SK-N-SH (cell line): ENCODE measurements around the gene SNX10. TPM values are rescaled to one million over a fixed set of nuclear protein-coding genes. Genes with fewer than 3 reads are reported as not detected.

ENCODE experiments used
- CTCF ChIA-PET: fragments of 300-600, 350-600 bp; formaldehyde crosslinking; extraction: SDS; loops from one replicate; lab custom pipeline; 2021; lab: Yijun Ruan, JAX
- POLR2A ChIA-PET: fragments of 350-600 bp; sonication (Branson Sonifier 250); formaldehyde crosslinking; extraction: SDS; loops from one replicate; lab custom pipeline; 2020; ENCODE audit warnings: antibody characterized with exemption, inconsistent platforms; lab: Yijun Ruan, JAX
- DNase-seq: peaks from one replicate; pipeline ENCODE4 v3.0.0; 2012
- H2AFZ ChIP-seq: fragments of 200-600 bp; sonication (generic); 2 replicates; pipeline ENCODE4 v1.8.1; 2016; ENCODE audit warnings: antibody characterized with exemption, mild to moderate bottlenecking, low read depth
- H3F3A ChIP-seq: fragments of 200-600 bp; sonication (generic); replicated peaks from 2 replicates; pipeline ENCODE3; 2016; ENCODE audit warnings: antibody characterized with exemption, mild to moderate bottlenecking; ENCODE audit not compliant: insufficient read depth
- H3K27ac ChIP-seq, 2 experiments: fragments of 200-500 bp in 1 of 2; fragments of 200-600 bp in 1 of 2; sonication (Bioruptor generic) in 1 of 2; sonication (generic), shearing (Covaris generic) in 1 of 2; 2 replicates each; pipeline versions ENCODE4 v1.5.1 to v1.6.1; 2014 to 2016; ENCODE audit warnings: low read depth in 2 of 2, inconsistent platforms in 1 of 2, low read length in 1 of 2, mild to moderate bottlenecking in 1 of 2, mixed read lengths in 1 of 2
- H3K27me3 ChIP-seq: fragments of 200-600 bp; sonication (generic), shearing (Covaris generic); 2 replicates; pipeline ENCODE4 v1.6.1; 2016; ENCODE audit warnings: mixed run types; ENCODE audit not compliant: insufficient read depth
- H3K36me3 ChIP-seq, 2 experiments: fragments of 200-500 bp in 1 of 2; fragments of 200-600 bp in 1 of 2; sonication (Bioruptor generic) in 1 of 2; sonication (generic) in 1 of 2; replicated peaks in 1 of 2; 2 replicates each; pipeline versions ENCODE3 to v1.5.1; 2014 to 2016; ENCODE audit warnings: low read length in 1 of 2, mild to moderate bottlenecking in 1 of 2; ENCODE audit not compliant: insufficient read depth in 2 of 2, control insufficient read depth in 1 of 2
- H3K4me1 ChIP-seq, 2 experiments: fragments of 200-500 bp in 1 of 2; fragments of 200-600 bp in 1 of 2; sonication (Bioruptor generic) in 1 of 2; sonication (generic), shearing (Covaris generic) in 1 of 2; 2 replicates each; pipeline versions ENCODE4 v1.5.1 to v1.6.1; 2014 to 2016; ENCODE audit warnings: low read depth in 1 of 2, low read length in 1 of 2, mixed run types in 1 of 2; ENCODE audit not compliant: insufficient read depth in 2 of 2, control insufficient read depth in 1 of 2
- H3K4me2 ChIP-seq: fragments of 200-600 bp; sonication (generic), shearing (Covaris generic); 2 replicates; pipeline ENCODE4 v1.6.1; 2017; ENCODE audit warnings: mixed run types
- H3K4me3 ChIP-seq, 2 experiments: fragments of 200-500 bp in 1 of 2; fragments of 200-600 bp in 1 of 2; sonication (Bioruptor generic) in 1 of 2; sonication (generic), shearing (Covaris generic) in 1 of 2; 2 replicates each; pipeline versions ENCODE4 v1.5.1 to v1.8.1; 2014 to 2016; ENCODE audit warnings: low read depth in 2 of 2, inconsistent platforms in 1 of 2, low read length in 1 of 2, mild to moderate bottlenecking in 1 of 2, mixed read lengths in 1 of 2, moderate library complexity in 1 of 2
- H3K79me2 ChIP-seq: fragments of 200-600 bp; sonication (generic); 2 replicates; pipeline ENCODE4 v1.8.1; 2017; ENCODE audit warnings: mild to moderate bottlenecking; ENCODE audit not compliant: insufficient read depth
- H3K9ac ChIP-seq: fragments of 200-600 bp; sonication (generic); 2 replicates; pipeline ENCODE4 v1.6.1; 2017; ENCODE audit warnings: mixed run types
- H3K9me2 ChIP-seq: fragments of 200-600 bp; sonication (generic); 2 replicates; pipeline ENCODE4 v1.6.1; 2017; ENCODE audit warnings: mixed run types
- H3K9me3 ChIP-seq: fragments of 200-600 bp; sonication (generic); 2 replicates; pipeline ENCODE4 v1.6.1; 2017; ENCODE audit warnings: mixed run types, mild to moderate bottlenecking, moderate library complexity
- H4K20me1 ChIP-seq: fragments of 200-600 bp; sonication (generic); 2 replicates; pipeline ENCODE4 v1.6.1; 2017; ENCODE audit warnings: mild to moderate bottlenecking, mixed run types; ENCODE audit not compliant: insufficient read depth
- CTCF ChIP-seq: fragments of 200-600 bp; sonication (generic); IDR thresholded peaks from 2 replicates; pipeline ENCODE4 v1.6.1; 2017; ENCODE audit warnings: antibody characterized with exemption, mild to moderate bottlenecking, moderate library complexity
- EP300 ChIP-seq, 2 experiments: IDR thresholded peaks; 2 replicates each; pipeline versions ENCODE4 v1.4.0 to v1.6.1; 2012; ENCODE audit warnings: borderline replicate concordance in 1 of 2, low read depth in 1 of 2, low read length in 1 of 2
- GABPA ChIP-seq: IDR thresholded peaks from 2 replicates; pipeline ENCODE4 v1.4.0; 2012; ENCODE audit warnings: low read depth, mild to moderate bottlenecking
- MXI1 ChIP-seq: IDR thresholded peaks from 2 replicates; pipeline ENCODE4 v1.6.1; 2012; ENCODE audit warnings: mild to moderate bottlenecking, low read depth, low read length, improper control_type of control experiment
- PBX3 ChIP-seq: IDR thresholded peaks from 2 replicates; pipeline ENCODE4; 2012
- RAD21 ChIP-seq: IDR thresholded peaks from 2 replicates; pipeline ENCODE4 v1.6.1; 2012; ENCODE audit warnings: mild to moderate bottlenecking, low read length
- TAF1 ChIP-seq: IDR thresholded peaks from 2 replicates; pipeline ENCODE4 v1.6.1; 2012; ENCODE audit warnings: low read depth, mild to moderate bottlenecking, low read length, moderate library complexity, borderline replicate concordance
- TEAD4 ChIP-seq: IDR thresholded peaks from 2 replicates; pipeline ENCODE4 v1.4.0; 2012; ENCODE audit warnings: mild to moderate bottlenecking, borderline replicate concordance; ENCODE audit not compliant: insufficient read depth
- USF1 ChIP-seq: IDR thresholded peaks from 2 replicates; pipeline ENCODE4 v1.4.0; 2012; ENCODE audit warnings: low read depth, borderline replicate concordance
- USF2 ChIP-seq: fragments of 150-350 bp; IDR thresholded peaks from 2 replicates; pipeline ENCODE4 v1.6.1; 2017; ENCODE audit warnings: antibody characterized with exemption, low read length, low read depth, borderline replicate concordance
- ZBTB33 ChIP-seq: IDR thresholded peaks from 2 replicates; pipeline ENCODE4 v1.4.0; 2012; ENCODE audit warnings: low read depth, borderline replicate concordance
- WGBS: methylation state at CpG from one replicate; pipeline ENCODE4 v1.1.6; 2017; ENCODE audit warnings: low lambda C conversion rate; 5-methylcytosine and 5-hydroxymethylcytosine counted together
- polyA plus RNA-seq, 3 experiments: library from polyadenylated mRNA; depleted of rRNA; stranded (reverse); fragments of >200 nt; gene quantifications; 2 replicates each; pipeline ENCODE4 v1.2.3, GENCODE V29; 2012

SNX10 gene
- polyA plus RNA-seq, 1 of the 3 experiments (the other 2 are of a cell fraction) = 0.02 TPM

- TF ChIP-seq ZBTB33 = no peak
- TF ChIP-seq RAD21 = no peak
- TF ChIP-seq, all 33 proteins: peak for 0
These were observed 88.0 kb downstream of the SNX10 start (continued) for GRCh38 chr7:26379711-26380110.

- H3K9me3 ChIP-seq = no peaks in the 10 kb centered on the region
- no peaks in the 10 kb centered on the region for H3K36me3 ChIP-seq
- H2AFZ ChIP-seq = no peak overlapping the region
- no peak overlapping the region for H3K4me3 ChIP-seq
- no peaks in the 10 kb centered on the region for H3F3A ChIP-seq
- H4K20me1 ChIP-seq = no peaks in the 10 kb centered on the region
- H3K4me1 ChIP-seq = peaks cover 0 to 3% of the 10 kb centered on the region in 2 experiments; a peak in 2 of 4 replicates
- H3K9me2 ChIP-seq = no peaks in the 10 kb centered on the region
- H3K4me2 ChIP-seq = no peak overlapping the region
- POLR2A ChIA-PET = no interaction called here
- 70% methylated on average over 10 of the region's 10 CpGs for WGBS
- CTCF ChIA-PET = interaction anchor here (0.8 to 6.2 kb wide), 8 partner anchors 12 to 489 kb away, joined by 4 to 50 read pairs (median 4); no protein-coding TSS in a partner anchor
- no peak for TF ChIP-seq TEAD4
- no peak for TF ChIP-seq GABPA
- no peak for TF ChIP-seq ZBTB33
- H3K27me3 ChIP-seq = peaks cover 18% of the 10 kb centered on the region
- no peaks in the 10 kb centered on the region for H3K79me2 ChIP-seq
- no peak for DNase-seq
- no peak overlapping the region for H3K9ac ChIP-seq
- no peak overlapping the region for H3K27ac ChIP-seq
These were observed 90.1 kb downstream of the SNX10 start for GRCh38 chr7:26381476-26382353.

- no peak for DNase-seq
- POLR2A ChIA-PET = no interaction called here
- no peak overlapping the region for H2AFZ ChIP-seq
- no peak overlapping the region for H3K9ac ChIP-seq
- H3K36me3 ChIP-seq = no peaks in the 10 kb centered on the region
- no peaks in the 10 kb centered on the region for H3K9me3 ChIP-seq
- no peak for TF ChIP-seq CTCF
- TF ChIP-seq USF1 = no peak
- no peak for TF ChIP-seq PBX3
- TF ChIP-seq TAF1 = no peak
- TF ChIP-seq USF2 = no peak
- no peak for TF ChIP-seq EP300 (IDR thresholded peaks at IDR 0.05; ENCODE audit: borderline replicate concordance in 1 of 2, low read depth in 1 of 2, low read length in 1 of 2)
- no peak for TF ChIP-seq RAD21
- no peak for TF ChIP-seq MXI1
- H3K4me3 ChIP-seq = no peak overlapping the region
- CTCF ChIA-PET = interaction anchor here (1.0 to 6.2 kb wide), 10 partner anchors 11 to 492 kb away, joined by 3 to 50 read pairs (median 4); no protein-coding TSS in a partner anchor
- H3K27ac ChIP-seq = no peak overlapping the region
- H3K9me2 ChIP-seq = no peaks in the 10 kb centered on the region
- no peaks in the 10 kb centered on the region for H3K4me1 ChIP-seq
- no peaks in the 10 kb centered on the region for H3K79me2 ChIP-seq
- peaks cover 5% of the 10 kb centered on the region; the same call in 1 of the 2 replicates for H3K27me3 ChIP-seq
- H3K4me2 ChIP-seq = no peak overlapping the region
- no peaks in the 10 kb centered on the region for H3F3A ChIP-seq
- H4K20me1 ChIP-seq = no peaks in the 10 kb centered on the region
These were observed 93.6 kb downstream of the SNX10 start for GRCh38 chr7:26385240-26385639.
